HCT116 (cell line): ENCODE data around the gene FXYD2.

ENCODE experiments used
- FOSL1 ChIP-seq: IDR thresholded peaks from 2 replicates; pipeline ENCODE4 v1.6.1; 2012; ENCODE audit warnings: low read depth
- SIN3A ChIP-seq: IDR thresholded peaks from 2 replicates; pipeline ENCODE4 v1.6.1; 2012; ENCODE audit warnings: low read depth

DNA sequence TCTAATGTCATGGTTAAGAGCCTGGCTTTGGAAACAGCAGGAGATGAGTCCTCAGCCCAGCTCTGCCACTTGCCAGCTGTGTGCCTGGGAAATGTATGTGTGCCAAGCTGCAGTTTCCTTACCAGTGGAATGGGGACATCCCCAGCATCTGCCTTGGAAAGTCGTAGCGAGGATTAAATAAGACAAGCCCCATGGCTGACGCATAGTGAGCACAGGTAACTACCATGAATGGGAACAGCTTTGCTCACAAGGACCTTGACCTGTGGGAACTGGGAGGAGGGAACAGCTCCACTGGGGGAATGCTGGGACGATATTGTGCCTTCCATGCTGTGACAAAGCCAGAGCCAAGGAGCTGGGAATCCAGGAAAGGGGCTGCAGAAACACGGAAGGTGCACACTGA is 24.9 kb downstream of the FXYD2 start:
- TF ChIP-seq SIN3A (no peak), FOSL1 (no peak)
